Pancreas (tissue), 10 donors: ENCODE data around the gene S1PR3. TPM values are rescaled to one million over a fixed set of nuclear protein-coding genes. Genes with fewer than 3 reads are reported as not detected.

Experiments used
- ATAC-seq, 4 donors: fragments of 200-7000 bp; cut with Tn5 transposase; one replicate each; pipeline versions ENCODE4 v1.8.0 to v1.9.1; 2020; ENCODE audit warnings: mild to moderate bottlenecking in 4 of 4, moderate library complexity in 4 of 4
- DNase-seq, 6 donors: peaks; one replicate each; pipeline ENCODE4 v3.0.0-alpha.2; 2020
- FAIRE-seq: peaks from 2 replicates; lab custom pipeline; 2012; peaks lifted over from hg19 to GRCh38; lab: Jason Lieb, UNC
- H3K27ac ChIP-seq, 4 donors: fragments of 200-600 bp; sonication (generic); 1 replicate in 3 of 4; 2 replicates in 1 of 4; pipeline versions ENCODE4 v1.5.0 to v1.8.0; 2020
- H3K27me3 ChIP-seq, 4 donors: fragments of 200-600 bp; one replicate each; pipeline ENCODE4 v1.8.0; 2021
- H3K36me3 ChIP-seq, 3 donors: fragments of 200-600 bp; sonication (generic) in 1 of 3; one replicate each; pipeline versions ENCODE4 v1.5.0 to v1.8.0; 2020 to 2021
- H3K4me1 ChIP-seq, 3 donors: fragments of 200-600 bp; one replicate each; pipeline ENCODE4 v1.8.0; 2021
- H3K4me3 ChIP-seq, 4 donors: fragments of 200-600 bp; sonication (generic) in 2 of 4; one replicate each; pipeline versions ENCODE4 v1.5.0 to v1.8.0; 2020 to 2021
- H3K9me3 ChIP-seq, 4 donors: fragments of 200-600 bp; one replicate each; pipeline ENCODE4 v1.8.0; 2021
- CTCF ChIP-seq, 4 donors: fragments of 200-600 bp; sonication (generic) in 3 of 4; IDR thresholded peaks; one replicate each; pipeline versions ENCODE4 v1.5.0 to v1.8.0; 2021; ENCODE audit warnings: antibody characterized with exemption in 4 of 4
- WGBS, 2 donors: extraction: QIAGEN DNeasy Blood & Tissue Kit; methylation state at CpG; one replicate each; pipeline ENCODE4 v1.1.7; 2013; 5-methylcytosine and 5-hydroxymethylcytosine counted together
- intact Hi-C, 3 donors: fragments of 100-400 bp; cut with DNase I; formaldehyde crosslinking; loops; one replicate each; pipeline versions ENCODE4 v1.11.1 to v1.14.2; 2022
- polyA plus RNA-seq, 2 donors: library from polyadenylated mRNA; stranded (reverse); fragments of 200-250 nt; gene quantifications; one replicate each; pipeline ENCODE4 v1.2.3, GENCODE V29; 2013
- total RNA-seq, 6 donors: library from RNA; stranded (reverse); fragmentation: NEBNext Ultra II Directional in 4 of 6; extraction: Animal tissue kit (Norgen Biotek cat#: 25700) in 4 of 6; gene quantifications; one replicate each; pipeline versions ENCODE4 v1.2.1 to v1.2.4, GENCODE V29; 2021 to 2023
- donor health status: healthy with polysubstance abuse.
- donor health status: DM: no; HTN: no; CAD: no; lungs with moderate emphysema.
- donor health status: DM: no; HTN: no; CAD: no.
- donor health status: control.
- donor health status: control.
- donor health status: Bipolar disorder and iron deficiency.
- donor health status: DM: yes; HTN: yes; CAD: no.
- donor health status: DM: no; HTN: no; CAD: no.
- donor health status: DM: no; HTN: no; CAD: no.
- donor health status: DM: yes; HTN: yes; CAD: no.

The S1PR3 gene
- total and polyA plus RNA-seq, 8 donors: 1.4 to 4.1 (median 2.2) TPM

GRCh38 chr9:88995627-88996026, 4.4 kb downstream of the S1PR3 start:
- intact Hi-C loops: loop anchor here in 1 of 3 donors (10.0 kb wide), 1 partner anchor 271 kb away; no protein-coding TSS in a partner anchor
- TF ChIP-seq CTCF (IDR thresholded peaks at IDR 0.05): no peak
- FAIRE-seq: no peak

GRCh38 chr9:88996046-88996920, 5.0 kb downstream of the S1PR3 start:
- ATAC-seq (no peak), DNase-seq (no peak), FAIRE-seq (no peak)
- Histone ChIP-seq H3K27ac (no peak overlapping the region), H3K9me3 (no peaks in the 10 kb centered on the region), H3K27me3 (no peaks in the 10 kb centered on the region), H3K36me3 (no peaks in the 10 kb centered on the region), H3K4me1 (peaks cover 0 to 30% (median 8%) of the 10 kb centered on the region in 3 donors), H3K4me3 (no peak overlapping the region)
- WGBS, 2 donors: 94 to 95% methylated on average over 14 of the region's 14 CpGs
- intact Hi-C loops: loop anchor here in 1 of 3 donors (10.0 kb wide), 1 partner anchor 271 kb away; no protein-coding TSS in a partner anchor
- TF ChIP-seq CTCF (IDR thresholded peaks at IDR 0.05): no peak

More at GRCh38 chr9:88995627-88996026, 4.4 kb downstream of the S1PR3 start:
- no peaks in the 10 kb centered on the region for H3K27me3 ChIP-seq
- H3K4me3 ChIP-seq: no peak overlapping the region
- no peaks in the 10 kb centered on the region for H3K36me3 ChIP-seq
- DNase-seq (no peak), ATAC-seq (no peak)
- 83 to 89% methylated on average over 6 of the region's 6 CpGs for WGBS, 2 donors
- H3K9me3 ChIP-seq: no peaks in the 10 kb centered on the region
- H3K27ac ChIP-seq: no peak overlapping the region
- H3K4me1 ChIP-seq: peaks cover 0 to 30% (median 6%) of the 10 kb centered on the region in 3 donors

GRCh38 chr9:88996921-88997235, 5.6 kb downstream of the S1PR3 start:
- intact Hi-C loops: loop anchor here in 1 of 3 donors (10.0 kb wide), 1 partner anchor 272 kb away; no protein-coding TSS in a partner anchor
- H3K4me3 ChIP-seq: no peak overlapping the region
- H3K27me3 ChIP-seq: no peaks in the 10 kb centered on the region
- H3K36me3 ChIP-seq: no peaks in the 10 kb centered on the region
- FAIRE-seq (no peak), ATAC-seq (no peak), DNase-seq (no peak)
- TF ChIP-seq CTCF (IDR thresholded peaks at IDR 0.05): no peak
- peaks cover 0 to 28% (median 8%) of the 10 kb centered on the region in 3 donors for H3K4me1 ChIP-seq
- H3K27ac ChIP-seq: no peak overlapping the region
- H3K9me3 ChIP-seq: no peaks in the 10 kb centered on the region
- 79 to 90% methylated on average over 4 of the region's 4 CpGs for WGBS, 2 donors

- no peaks in the 10 kb centered on the region for H3K9me3 ChIP-seq
- H3K27ac ChIP-seq: no peak overlapping the region
- H3K36me3 ChIP-seq: no peaks in the 10 kb centered on the region
- ATAC-seq (no peak), DNase-seq (no peak), FAIRE-seq (no peak)
- intact Hi-C loops: loop anchor here in 1 of 3 donors (10.0 kb wide), 1 partner anchor 273 kb away; no protein-coding TSS in a partner anchor
- peaks cover 0 to 21% (median 8%) of the 10 kb centered on the region in 3 donors for H3K4me1 ChIP-seq
- H3K27me3 ChIP-seq: no peaks in the 10 kb centered on the region
- 85 to 87% methylated on average over 8 of the region's 8 CpGs for WGBS, 2 donors
- TF ChIP-seq CTCF (IDR thresholded peaks at IDR 0.05): no peak
- H3K4me3 ChIP-seq: no peak overlapping the region
Observed at GRCh38 chr9:88997646-88998045, 6.4 kb downstream of the S1PR3 start.
